GM23338 (cell line): ENCODE measurements around the gene CARD6.

Source experiments
- CREB1 ChIP-seq: fragments of 250-450 bp; sonication (Bioruptor Pico); IDR thresholded peaks from 2 replicates; pipeline ENCODE4 v1.5.0; 2020; ENCODE audit warnings: low read depth, mild to moderate bottlenecking, moderate library complexity
- CTCF ChIP-seq, 2 experiments: fragments of 200-600 bp in 1 of 2; sonication (generic) in 1 of 2; conservative IDR thresholded peaks; 2 replicates each; pipeline versions ENCODE4 v1.5.1 to v1.6.1; 2016 to 2017; ENCODE audit warnings: antibody characterized with exemption in 2 of 2, low read depth in 2 of 2, mild to moderate bottlenecking in 2 of 2, moderate library complexity in 1 of 2
- ETS1 ChIP-seq: IDR thresholded peaks from 2 replicates; pipeline ENCODE4 v1.6.1; 2016; ENCODE audit warnings: antibody characterized with exemption
- EZH2 ChIP-seq: fragments of 200-600 bp; sonication (generic); IDR thresholded peaks from one replicate; pipeline ENCODE4 v1.8.0; 2017; ENCODE audit warnings: antibody characterized with exemption, mild to moderate bottlenecking, low read depth; ENCODE audit not compliant: unreplicated experiment
- EZH2phosphoT487 ChIP-seq: fragments of 200-600 bp; sonication (generic); IDR thresholded peaks from one replicate; pipeline ENCODE4 v1.8.1; 2018; ENCODE audit warnings: antibody characterized with exemption; ENCODE audit not compliant: unreplicated experiment
- NANOG ChIP-seq: IDR thresholded peaks from 2 replicates; pipeline ENCODE4 v1.6.1; 2016; ENCODE audit warnings: antibody characterized with exemption, borderline replicate concordance
- POLR2AphosphoS5 ChIP-seq: IDR thresholded peaks from 2 replicates; pipeline ENCODE4 v1.6.1; 2016; ENCODE audit warnings: antibody characterized with exemption, low read depth
- TF ChIP-seq, protein P1 (sequence below): IDR thresholded peaks from one replicate; pipeline ENCODE4 v1.6.1; 2018; ENCODE audit warnings: antibody characterized with exemption; ENCODE audit not compliant: unreplicated experiment

- TF ChIP-seq POLR2AphosphoS5 (no peak), EZH2phosphoT487 (no peak), ETS1 (no peak), CTCF (conservative IDR thresholded peaks at IDR 0.05; ENCODE audit: low read depth in 2 of 2) (no peak), EZH2 (no peak), CREB1 (CRISPR knock-in tag) (no peak), NANOG (no peak)
- TF ChIP-seq, protein P1, sequence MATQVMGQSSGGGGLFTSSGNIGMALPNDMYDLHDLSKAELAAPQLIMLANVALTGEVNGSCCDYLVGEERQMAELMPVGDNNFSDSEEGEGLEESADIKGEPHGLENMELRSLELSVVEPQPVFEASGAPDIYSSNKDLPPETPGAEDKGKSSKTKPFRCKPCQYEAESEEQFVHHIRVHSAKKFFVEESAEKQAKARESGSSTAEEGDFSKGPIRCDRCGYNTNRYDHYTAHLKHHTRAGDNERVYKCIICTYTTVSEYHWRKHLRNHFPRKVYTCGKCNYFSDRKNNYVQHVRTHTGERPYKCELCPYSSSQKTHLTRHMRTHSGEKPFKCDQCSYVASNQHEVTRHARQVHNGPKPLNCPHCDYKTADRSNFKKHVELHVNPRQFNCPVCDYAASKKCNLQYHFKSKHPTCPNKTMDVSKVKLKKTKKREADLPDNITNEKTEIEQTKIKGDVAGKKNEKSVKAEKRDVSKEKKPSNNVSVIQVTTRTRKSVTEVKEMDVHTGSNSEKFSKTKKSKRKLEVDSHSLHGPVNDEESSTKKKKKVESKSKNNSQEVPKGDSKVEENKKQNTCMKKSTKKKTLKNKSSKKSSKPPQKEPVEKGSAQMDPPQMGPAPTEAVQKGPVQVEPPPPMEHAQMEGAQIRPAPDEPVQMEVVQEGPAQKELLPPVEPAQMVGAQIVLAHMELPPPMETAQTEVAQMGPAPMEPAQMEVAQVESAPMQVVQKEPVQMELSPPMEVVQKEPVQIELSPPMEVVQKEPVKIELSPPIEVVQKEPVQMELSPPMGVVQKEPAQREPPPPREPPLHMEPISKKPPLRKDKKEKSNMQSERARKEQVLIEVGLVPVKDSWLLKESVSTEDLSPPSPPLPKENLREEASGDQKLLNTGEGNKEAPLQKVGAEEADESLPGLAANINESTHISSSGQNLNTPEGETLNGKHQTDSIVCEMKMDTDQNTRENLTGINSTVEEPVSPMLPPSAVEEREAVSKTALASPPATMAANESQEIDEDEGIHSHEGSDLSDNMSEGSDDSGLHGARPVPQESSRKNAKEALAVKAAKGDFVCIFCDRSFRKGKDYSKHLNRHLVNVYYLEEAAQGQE: no peak
Measured at GRCh38 chr5:40877371-40877988, 36.3 kb downstream of the CARD6 start.
